HCT116 (cell line): ENCODE data around the gene GIPC3. TPM values are rescaled to one million over a fixed set of nuclear protein-coding genes. Genes with fewer than 3 reads are reported as not detected.

ENCODE experiments used
- ATAC-seq: fragments of 200-7000 bp; cut with Tn5 transposase; 2 replicates; pipeline ENCODE4 v1.9.1; 2020; ENCODE audit warnings: mild to moderate bottlenecking, moderate library complexity
- BruUV-seq: library from RNA; stranded (reverse); fragments of 400-500 nt; replicated peaks from 2 replicates; lab custom pipeline; 2021; lab: Mats Ljungman, UMichigan
- CTCF ChIA-PET: fragments of 300-600 bp; sonication (Branson Sonifier 250); formaldehyde crosslinking; loops from one replicate; lab custom pipeline; 2021; ENCODE audit warnings: antibody characterized with exemption; lab: Charles Lee
- POLR2A ChIA-PET: fragments of 300-600, 350-600 bp; sonication (Branson Sonifier 250); formaldehyde crosslinking; loops from one replicate; lab custom pipeline; 2021; ENCODE audit warnings: antibody characterized with exemption; lab: Charles Lee
- RAD21 ChIA-PET, 2 experiments: fragments of 300-600 bp; sonication (Branson Sonifier 250); formaldehyde crosslinking; loops; one replicate each; lab custom pipeline; 2023; ENCODE audit warnings: low total read pairs in 2 of 2; ENCODE audit not compliant: uncharacterized antibody in 2 of 2, unreplicated experiment in 2 of 2, low non-redundant PET in 1 of 2; lab: Charles Lee
- DNase-seq: peaks from one replicate; pipeline ENCODE4 v3.0.0-alpha.2; 2010; ENCODE audit warnings: low read depth, low spot score
- H2AFZ ChIP-seq: fragments of 200-600 bp; shearing (Covaris generic), sonication (generic); 2 replicates; pipeline ENCODE4 v1.6.1; 2017; ENCODE audit warnings: low read depth, mixed run types, mixed read lengths, antibody characterized with exemption, low read length; ENCODE audit not compliant: poor library complexity, severe bottlenecking
- H3K27ac ChIP-seq: 2 replicates; pipeline ENCODE4 v1.5.1; 2012; ENCODE audit warnings: low read depth, low read length
- H3K27me3 ChIP-seq: fragments of 200-600 bp; sonication (generic); 2 replicates; pipeline ENCODE4 v1.6.1; 2016; ENCODE audit warnings: mixed run types, low read length, mixed read lengths; ENCODE audit not compliant: insufficient read depth
- H3K36me3 ChIP-seq, 2 experiments: fragments of 200-500 bp in 1 of 2; fragments of 200-600 bp in 1 of 2; sonication (Bioruptor generic) in 1 of 2; sonication (generic) in 1 of 2; 2 replicates each; pipeline versions ENCODE4 v1.5.1 to v1.6.1; 2014 to 2016; ENCODE audit warnings: low read length in 2 of 2, inconsistent platforms in 1 of 2, mixed read lengths in 1 of 2, mixed run types in 1 of 2; ENCODE audit not compliant: insufficient read depth in 2 of 2, control insufficient read depth in 1 of 2
- H3K4me1 ChIP-seq, 2 experiments: fragments of 200-600 bp in 1 of 2; sonication (generic) in 1 of 2; 2 replicates each; pipeline versions ENCODE4 v1.5.1 to v1.6.1; 2012 to 2017; ENCODE audit warnings: low read length in 2 of 2, inconsistent platforms in 1 of 2, mild to moderate bottlenecking in 1 of 2, mixed read lengths in 1 of 2, mixed run types in 1 of 2, moderate library complexity in 1 of 2; ENCODE audit not compliant: insufficient read depth in 2 of 2, control insufficient read depth in 1 of 2
- H3K4me2 ChIP-seq: fragments of 200-600 bp; sonication (generic); 2 replicates; pipeline ENCODE4 v1.6.1; 2017; ENCODE audit warnings: mixed run types, low read length, mixed read lengths
- H3K4me3 ChIP-seq, 2 experiments: fragments of 200-600 bp in 1 of 2; sonication (generic) in 1 of 2; replicated peaks in 1 of 2; 2 replicates each; pipeline ENCODE4 v1.5.1; 2011 to 2016; ENCODE audit warnings: low read length in 2 of 2, control low read depth in 1 of 2, low read depth in 1 of 2, mild to moderate bottlenecking in 1 of 2, mixed read lengths in 1 of 2, mixed run types in 1 of 2
- H3K79me2 ChIP-seq: fragments of 200-600 bp; sonication (generic); 2 replicates; pipeline ENCODE4 v1.6.1; 2017; ENCODE audit warnings: mild to moderate bottlenecking, mixed run types, low read length, moderate library complexity, mixed read lengths; ENCODE audit not compliant: insufficient read depth
- H3K9ac ChIP-seq: fragments of 200-600 bp; sonication (generic); 2 replicates; pipeline ENCODE4 v1.6.1; 2016; ENCODE audit warnings: low read length, mixed read lengths
- H3K9me2 ChIP-seq: fragments of 200-600 bp; sonication (generic), shearing (Covaris generic); 2 replicates; pipeline ENCODE4 v1.6.1; 2017; ENCODE audit warnings: mixed run types, mild to moderate bottlenecking, moderate library complexity; ENCODE audit not compliant: insufficient read depth
- H3K9me3 ChIP-seq, 2 experiments: fragments of 200-500 bp in 1 of 2; fragments of 200-600 bp in 1 of 2; sonication (Bioruptor generic) in 1 of 2; sonication (generic) in 1 of 2; 2 replicates each; pipeline ENCODE4 v1.6.1; 2014 to 2017; ENCODE audit warnings: low read length in 2 of 2, mixed read lengths in 2 of 2, inconsistent platforms in 1 of 2, low read depth in 1 of 2, mild to moderate bottlenecking in 1 of 2, mixed run types in 1 of 2, moderate library complexity in 1 of 2; ENCODE audit not compliant: control insufficient read depth in 1 of 2, insufficient read depth in 1 of 2
- H4K20me1 ChIP-seq: fragments of 200-600 bp; sonication (generic), shearing (Covaris generic); 2 replicates; pipeline ENCODE4 v1.6.1; 2017; ENCODE audit warnings: mixed run types, mild to moderate bottlenecking, moderate library complexity; ENCODE audit not compliant: insufficient read depth
- CTCF ChIP-seq, 3 experiments: fragments of 200-600 bp in 1 of 3; sonication (generic) in 1 of 3; IDR thresholded peaks in 2 of 3; conservative IDR thresholded peaks in 1 of 3; 2 replicates each; pipeline ENCODE4 v1.5.1; 2012 to 2017; ENCODE audit warnings: low read depth in 2 of 3, low read length in 2 of 3, antibody characterized with exemption in 1 of 3, borderline replicate concordance in 1 of 3, control low read depth in 1 of 3, mild to moderate bottlenecking in 1 of 3, mixed read lengths in 1 of 3, mixed run types in 1 of 3, moderate library complexity in 1 of 3; ENCODE audit not compliant: insufficient read depth in 1 of 3
- EGR1 ChIP-seq: IDR thresholded peaks from 2 replicates; pipeline ENCODE4 v1.6.1; 2012; ENCODE audit warnings: low read depth
- EZH2 ChIP-seq: fragments of 200-600 bp; sonication (generic); IDR thresholded peaks from 2 replicates; pipeline ENCODE4 v1.6.1; 2017; ENCODE audit warnings: antibody characterized with exemption, mixed run types
- JUND ChIP-seq: IDR thresholded peaks from 2 replicates; pipeline ENCODE4 v1.6.1; 2012
- MAX ChIP-seq: IDR thresholded peaks from 2 replicates; pipeline ENCODE4 v1.6.1; 2012
- RAD21 ChIP-seq: IDR thresholded peaks from 2 replicates; pipeline ENCODE4 v1.6.1; 2012; ENCODE audit warnings: low read depth, mild to moderate bottlenecking
- SP1 ChIP-seq: IDR thresholded peaks from 2 replicates; pipeline ENCODE4 v1.6.1; 2012; ENCODE audit warnings: low read depth
- TCF7L2 ChIP-seq: IDR thresholded peaks from 2 replicates; pipeline ENCODE4 v1.7.0; 2011; ENCODE audit warnings: borderline replicate concordance, inconsistent platforms; ENCODE audit not compliant: insufficient read depth, insufficient read length; ENCODE audit errors: extremely low read depth
- intact Hi-C: fragments of 100-400 bp; cut with micrococcal nuclease; formaldehyde crosslinking; loops from 2 replicates; pipeline ENCODE4 v1.10.0; 2022
- total RNA-seq: library from RNA; stranded (reverse); gene quantifications from one replicate; pipeline ENCODE4 v1.2.1, GENCODE V29; 2021; ENCODE audit not compliant: unreplicated experiment

The GIPC3 gene
- total RNA-seq, 1 experiment from 2014 or later: not detected

DNA sequence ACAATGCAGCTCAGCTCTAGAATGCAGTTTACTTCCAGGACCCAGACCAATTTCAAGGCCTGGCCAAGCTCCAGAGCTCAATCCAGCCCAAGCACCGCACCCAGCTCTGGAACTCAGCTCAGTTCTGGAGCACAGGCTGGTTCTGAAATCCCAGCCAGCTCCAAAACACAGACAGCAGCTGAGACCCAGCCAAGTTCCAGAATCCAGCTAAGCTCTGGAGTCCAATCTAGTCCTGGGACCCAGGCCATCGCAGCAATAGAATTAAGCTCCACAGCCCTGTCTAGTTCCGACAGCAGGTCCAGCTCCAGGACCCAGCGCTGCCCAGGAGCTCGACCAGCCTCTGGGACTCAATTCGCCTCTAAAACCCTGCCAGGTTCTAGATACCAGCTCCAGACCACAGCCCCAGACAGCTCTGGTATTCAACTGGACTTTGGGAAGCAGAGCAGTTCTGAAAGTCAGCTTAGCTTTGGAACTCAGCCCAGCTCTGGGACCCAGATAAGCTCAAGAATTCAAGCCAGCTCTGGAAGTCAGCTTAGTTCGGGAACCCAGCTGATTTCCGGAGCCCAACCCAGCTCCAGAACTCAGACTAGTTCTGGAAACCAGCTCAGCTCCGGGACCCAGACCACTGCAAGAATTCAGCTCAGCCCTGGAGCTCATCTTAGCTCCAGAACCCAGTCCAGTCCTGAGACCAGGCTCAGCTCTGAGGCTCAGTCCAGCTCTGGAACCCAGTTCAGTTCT lies 6.8 kb downstream of the GIPC3 start:
- intact Hi-C loops: no loop called here
- CTCF ChIA-PET: no interaction called here
- Histone ChIP-seq H3K4me2 (no peak overlapping the region), H3K9ac (no peak overlapping the region), H3K9me3 (no peaks in the 10 kb centered on the region), H3K27ac (no peak overlapping the region), H3K4me1 (0 out of 4 replicates have a peak, but pooled peaks cover 0 to under 1% of the 10 kb centered on the region in 2 experiments), H2AFZ (no peak overlapping the region), H4K20me1 (no peaks in the 10 kb centered on the region), H3K27me3 (no peaks in the 10 kb centered on the region), H3K79me2 (no peaks in the 10 kb centered on the region), H3K4me3 (no peak overlapping the region), H3K9me2 (no peaks in the 10 kb centered on the region), H3K36me3 (no peaks in the 10 kb centered on the region)
- DNase-seq (no peak), ATAC-seq (no peak)
- RAD21 ChIA-PET: interaction anchor here in 1 of 2 experiments (1.7 kb wide), 1 partner anchor 16 kb away, joined by 3 read pairs; no protein-coding TSS in a partner anchor
- no peak for TF ChIP-seq SP1
- no peak for TF ChIP-seq TCF7L2
- no peak for TF ChIP-seq EGR1
- no peak for TF ChIP-seq JUND
- TF ChIP-seq MAX: no peak
- TF ChIP-seq RAD21: no peak
- POLR2A ChIA-PET: interaction anchor here (0.8 kb wide), 1 partner anchor 14 kb away, joined by 3 read pairs; no protein-coding TSS in a partner anchor
- BruUV-seq: no TSS peak

DNA sequence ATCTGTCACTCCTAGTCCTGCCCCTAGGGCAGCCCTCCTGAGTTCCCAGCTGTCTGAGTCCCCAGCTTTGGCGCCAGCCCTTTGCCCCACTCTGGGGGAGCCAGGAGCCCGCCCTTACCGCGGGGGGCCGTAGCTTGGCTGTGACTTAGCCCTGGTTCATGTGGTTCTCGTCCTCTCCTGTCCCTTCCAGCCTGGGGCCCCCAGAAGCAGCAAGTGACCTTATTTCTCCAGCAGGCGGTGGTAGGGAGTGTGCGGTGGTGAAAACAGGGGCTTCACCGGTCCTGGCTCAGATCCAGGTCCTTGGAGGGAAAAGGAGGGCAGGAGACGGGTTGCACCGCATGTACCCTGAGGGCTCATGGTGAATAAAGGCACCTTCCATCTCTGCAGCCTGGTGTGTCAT lies 7.9 kb downstream of the GIPC3 start:
- DNase-seq (no peak), ATAC-seq (no peak)
- Histone ChIP-seq H3K27me3 (no peaks in the 10 kb centered on the region), H2AFZ (no peak overlapping the region), H3K4me3 (no peak overlapping the region), H3K4me2 (no peak overlapping the region), H3K79me2 (no peaks in the 10 kb centered on the region), H4K20me1 (no peaks in the 10 kb centered on the region), H3K4me1 (no peaks in the 10 kb centered on the region), H3K27ac (no peak overlapping the region), H3K9me3 (no peaks in the 10 kb centered on the region), H3K36me3 (no peaks in the 10 kb centered on the region), H3K9me2 (no peaks in the 10 kb centered on the region), H3K9ac (no peak overlapping the region)
- TF ChIP-seq EZH2 (no peak), CTCF (IDR thresholded peaks at IDR 0.05 in 2 of 3, conservative IDR thresholded peaks at IDR 0.05 in 1 of 3; ENCODE audit: borderline replicate concordance in 1 of 3, insufficient read depth in 1 of 3, low read depth in 2 of 3, low read length in 2 of 3) (0 out of 6 replicates have a peak, but pooled peaks of 2 of the 3 experiments have one; percentile 2 to 7)
- ChIA-PET POLR2A (no interaction called here), RAD21 (no interaction called here), CTCF (no interaction called here)
- intact Hi-C loops: no loop called here
- BruUV-seq: no TSS peak
